NCI-H146 treated with DMSO at 0.1 percent for 48 hours (cell line): ENCODE data around the gene ABCA3.
A peak's percentile ranks its signal among the peaks of the same experiment; 100 is the strongest.
"Not testable (repeated sequence)": the region's sequence is repeated elsewhere in the genome, so short reads cannot be mapped to it uniquely, and the experiment has no call there.

ENCODE experiments used
- DNase-seq: peaks from one replicate; lab custom pipeline; 2025; ENCODE audit not compliant: unreplicated experiment; lab: John Stamatoyannopoulos, UW

ABCA3 gene

GRCh38 chr16:2257726-2258125 lies 82.8 kb downstream of the ABCA3 start:
- DNase-seq: no peak

- DNase-seq: no peak
Measured at GRCh38 chr16:2256531-2257140, 83.9 kb downstream of the ABCA3 start.

- no peak for DNase-seq
Measured at GRCh38 chr16:2253293-2253692, 87.2 kb downstream of the ABCA3 start.

GRCh38 chr16:2252806-2253148 lies 87.8 kb downstream of the ABCA3 start:
- no peak for DNase-seq

GRCh38 chr16:2251296-2252111 lies 89.0 kb downstream of the ABCA3 start, which contains the start of gene ECI1:
ECI1 (minus strand) TSS chr16:2251587; CDS start chr16:2251566, 21 bp downstream.
- peak; percentile 83 for DNase-seq

GRCh38 chr16:2250652-2251295 lies 89.8 kb downstream of the ABCA3 start:
- DNase-seq: peak; percentile 57

- DNase-seq: no peak
Measured at GRCh38 chr16:2246301-2246885, 94.1 kb downstream of the ABCA3 start.

- DNase-seq: no peak
Measured at GRCh38 chr16:2244926-2245795, 95.4 kb downstream of the ABCA3 start.

GRCh38 chr16:2244301-2244700 lies 96.2 kb downstream of the ABCA3 start:
- DNase-seq: no peak

GRCh38 chr16:2243781-2244180 lies 96.7 kb downstream of the ABCA3 start:
- DNase-seq: no peak

- no peak for DNase-seq
Measured at GRCh38 chr16:2243031-2243528, 97.4 kb downstream of the ABCA3 start.

GRCh38 chr16:2242598-2242997 lies 97.9 kb downstream of the ABCA3 start:
- DNase-seq: no peak

GRCh38 chr16:2240331-2240730 lies 100.2 kb downstream of the ABCA3 start:
- not testable (repeated sequence) for DNase-seq

GRCh38 chr16:2238838-2239675 lies 101.5 kb downstream of the ABCA3 start:
- DNase-seq: no peak

GRCh38 chr16:2238150-2238837 lies 102.2 kb downstream of the ABCA3 start:
- no peak for DNase-seq

GRCh38 chr16:2237493-2238149 lies 102.9 kb downstream of the ABCA3 start:
- DNase-seq: no peak

- no peak for DNase-seq
Measured at GRCh38 chr16:2237102-2237482, 103.4 kb downstream of the ABCA3 start.

GRCh38 chr16:2236337-2237101 lies 104.0 kb downstream of the ABCA3 start, which contains the start of gene DNASE1L2:
DNASE1L2 (plus strand) TSS chr16:2236444; CDS start chr16:2236817, 373 bp downstream.
- DNase-seq: no peak
